Fibroblast of lung (primary cell): ENCODE measurements around the gene FAM174C.

ENCODE experiments used
- CTCF ChIP-seq, 2 donors: IDR thresholded peaks in 1 of 2; conservative IDR thresholded peaks in 1 of 2; 1 replicate in 1 of 2; 2 replicates in 1 of 2; pipeline ENCODE4 v1.5.1; 2011 to 2012; ENCODE audit warnings: low read length in 2 of 2, control low read depth in 1 of 2, inconsistent platforms in 1 of 2, low read depth in 1 of 2, mild to moderate bottlenecking in 1 of 2
- EZH2 ChIP-seq: IDR thresholded peaks from 2 replicates; pipeline ENCODE4 v1.5.1; 2012; ENCODE audit warnings: low read length, control low read depth, mild to moderate bottlenecking; ENCODE audit errors: missing control alignments

GRCh38 chr19:1324249-1324805 is 49.0 kb downstream of the FAM174C start:
- no peak for TF ChIP-seq CTCF (conservative IDR thresholded peaks at IDR 0.05 in 1 of 2, IDR thresholded peaks at IDR 0.05 in 1 of 2; ENCODE audit: low read depth in 1 of 2, low read length in 2 of 2)
- TF ChIP-seq EZH2: no peak
